NCI-H526 treated with DMSO at 0.1 percent for 48 hours (cell line): ENCODE measurements around the gene SLC8A1.
A peak's percentile ranks its signal among the peaks of the same experiment; 100 is the strongest.

ENCODE experiments used
- DNase-seq: peaks from one replicate; lab custom pipeline; 2025; lab: John Stamatoyannopoulos, UW

The SLC8A1 gene

GRCh38 chr2:40273734-40274182 is 178.1 kb downstream of the SLC8A1 start:
- DNase-seq, result no peak

DNA sequence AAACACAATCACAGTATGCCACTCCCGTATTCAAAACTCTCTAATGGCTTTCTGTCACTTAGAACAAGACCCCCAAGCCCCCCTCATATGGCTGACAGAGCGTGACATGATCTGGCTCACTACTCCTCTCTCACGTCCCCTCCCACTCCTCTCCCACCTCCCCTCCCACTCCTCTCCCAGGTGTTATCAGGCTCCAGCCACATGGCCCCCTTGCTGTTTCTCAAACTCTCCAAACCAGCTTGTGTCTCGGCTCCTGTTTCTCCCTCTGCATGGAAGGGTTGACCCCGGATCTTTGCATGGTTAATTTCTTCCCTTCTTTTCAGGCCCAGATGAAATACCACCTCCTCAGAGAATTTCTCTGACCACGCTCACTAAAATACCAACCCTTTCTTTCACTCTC is 180.8 kb downstream of the SLC8A1 start:
- DNase-seq, result no peak

GRCh38 chr2:40270372-40270771 is 181.5 kb downstream of the SLC8A1 start:
- no peak for DNase-seq

DNA sequence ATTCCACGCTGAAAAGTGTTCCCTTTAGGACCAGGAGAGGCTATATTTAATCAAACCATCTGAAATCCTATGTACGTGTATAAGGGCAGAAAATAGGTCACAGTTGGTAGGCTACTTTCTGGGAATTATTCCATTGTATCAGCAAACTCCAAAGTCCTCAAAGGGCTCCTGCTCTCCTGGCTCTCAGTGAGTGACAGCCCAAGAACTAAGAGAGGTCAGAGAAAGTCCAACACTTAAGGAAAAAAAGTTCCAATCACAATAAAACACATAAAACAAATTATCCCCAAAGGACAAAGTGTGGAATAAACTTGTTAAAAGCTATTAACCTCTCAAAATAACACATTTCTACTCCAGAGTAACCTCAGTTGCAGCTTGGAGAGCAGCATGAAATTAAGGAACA is 183.3 kb downstream of the SLC8A1 start:
- DNase-seq, result no peak

DNA sequence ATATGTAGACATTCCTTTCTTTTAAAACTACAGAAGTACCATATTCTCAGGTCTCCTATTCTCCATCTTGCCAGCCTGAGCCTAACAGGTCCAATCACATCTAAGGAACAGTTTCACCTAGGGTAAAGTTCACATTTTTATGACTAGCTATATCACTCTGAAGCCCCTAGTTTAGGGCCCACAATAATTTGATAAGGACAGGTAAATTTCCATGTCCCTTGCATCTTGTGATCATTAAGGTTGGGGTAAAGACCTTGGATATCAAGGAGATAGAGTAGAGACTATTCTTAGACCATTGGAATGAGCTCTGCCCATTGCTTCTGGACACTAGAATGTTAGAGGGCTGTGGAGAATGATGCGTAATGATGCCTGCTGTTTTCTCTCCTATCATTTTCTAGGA is 185.7 kb downstream of the SLC8A1 start:
- no peak for DNase-seq

DNA sequence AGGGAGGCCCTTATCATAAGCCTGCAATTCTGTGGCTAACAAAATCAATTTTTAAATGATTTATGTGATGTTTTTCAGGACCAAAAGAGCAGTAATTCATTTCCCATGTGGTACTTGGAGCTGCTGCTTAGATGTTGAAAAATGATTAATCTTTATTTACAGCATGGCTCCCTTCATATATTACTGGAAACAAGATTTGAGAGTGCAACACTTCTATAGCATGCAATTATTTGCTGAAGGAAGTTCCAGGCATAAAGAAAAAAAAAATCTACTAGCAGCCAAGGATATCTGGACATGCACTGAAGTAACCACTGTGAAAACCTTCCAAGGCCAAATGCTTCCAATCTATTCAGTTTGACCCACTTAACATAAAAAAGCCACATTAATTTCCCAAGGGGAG is 186.3 kb downstream of the SLC8A1 start:
- DNase-seq, result no peak

DNA sequence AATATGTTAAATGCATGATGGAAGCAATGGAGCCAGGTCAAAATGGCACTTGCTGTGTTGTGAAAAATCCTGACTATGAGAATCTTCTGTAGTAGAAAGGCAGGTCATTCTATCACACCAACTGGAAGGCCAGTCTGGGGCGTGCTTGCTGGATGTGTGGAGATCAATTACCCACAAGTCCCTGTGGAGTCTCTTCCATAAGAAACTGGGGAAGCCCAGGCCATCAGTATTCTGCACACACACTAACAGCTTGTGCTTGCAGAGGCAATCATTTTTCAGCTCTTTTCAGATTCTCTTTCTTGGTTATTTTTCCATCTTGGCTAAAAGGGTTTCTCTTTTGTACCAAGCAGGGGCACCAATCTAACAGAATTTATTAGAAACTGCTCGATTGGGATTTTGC is 190.8 kb downstream of the SLC8A1 start:
- no peak for DNase-seq

DNA sequence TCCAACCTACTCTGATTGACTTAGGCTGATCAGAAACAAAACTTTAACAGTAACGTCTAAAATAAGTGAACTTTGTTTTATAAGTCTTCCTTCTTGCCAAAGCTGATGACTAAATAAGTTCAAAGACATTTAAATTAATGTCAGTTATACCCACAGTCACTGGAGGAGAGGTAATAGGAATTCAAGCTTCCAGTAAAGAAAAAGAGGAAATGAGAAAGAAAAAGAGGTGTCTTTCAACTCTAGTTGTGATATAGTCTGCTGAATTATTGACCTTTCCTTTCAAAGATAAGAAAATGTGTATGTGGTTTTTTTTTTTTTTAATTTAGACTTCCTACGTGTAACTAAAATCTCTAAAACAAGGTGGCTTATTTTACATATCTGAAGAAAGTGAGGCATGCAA is 191.5 kb downstream of the SLC8A1 start:
- DNase-seq, result no peak

- no peak for DNase-seq
Measured at GRCh38 chr2:40259900-40260299, 192.0 kb downstream of the SLC8A1 start.

DNA sequence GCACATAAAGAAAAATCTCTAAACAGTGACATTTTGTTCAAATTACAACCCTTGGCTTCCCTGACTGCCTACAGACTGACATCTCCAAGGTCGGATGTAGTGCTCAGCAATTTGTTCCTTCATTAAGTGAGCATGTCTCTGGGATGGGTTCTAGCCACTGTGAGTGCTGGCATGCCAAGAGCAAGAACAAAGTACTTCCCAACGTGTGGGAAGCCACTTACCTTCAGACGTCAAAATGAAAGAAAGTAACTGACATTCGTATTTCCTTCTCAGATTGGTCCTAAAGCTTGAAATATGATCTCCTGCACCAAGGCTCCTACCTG is 193.8 kb downstream of the SLC8A1 start:
- DNase-seq, result no peak

DNA sequence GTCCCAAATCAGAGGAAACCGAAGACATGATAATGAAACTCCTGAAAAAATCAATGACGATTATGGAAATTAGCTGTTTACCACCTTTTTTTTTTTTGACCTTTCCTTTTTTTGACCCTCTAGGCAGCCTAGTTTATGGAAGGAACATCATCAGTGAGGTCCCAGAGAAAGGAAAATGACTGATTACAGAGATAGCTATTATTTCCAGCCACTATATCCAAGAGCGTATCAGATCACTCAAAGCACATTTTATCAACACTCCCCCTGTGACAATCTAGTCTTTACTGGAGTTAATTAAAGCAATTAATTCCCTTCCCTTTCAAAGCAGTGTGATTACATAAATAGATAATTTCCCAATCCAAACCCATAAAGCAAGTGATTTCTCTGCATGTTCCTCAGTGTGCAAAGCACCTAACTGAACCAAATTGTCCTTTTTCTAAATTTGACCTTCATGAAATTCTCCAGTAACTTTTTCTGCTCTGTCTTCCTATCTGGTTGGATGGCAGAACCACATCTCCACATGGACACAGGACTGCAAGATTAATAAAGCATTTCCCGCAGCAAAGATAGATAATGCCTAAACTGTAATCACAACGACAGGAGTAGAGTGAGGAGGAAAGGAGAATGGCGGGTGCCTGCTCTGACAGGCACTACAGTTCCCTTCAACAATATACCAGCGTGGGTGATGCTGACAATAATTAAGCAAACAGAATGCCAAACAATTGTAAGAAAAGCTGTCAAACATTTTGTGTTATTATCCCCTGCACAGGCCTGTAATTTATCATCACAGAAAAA is 194.4 kb downstream of the SLC8A1 start:
- DNase-seq, result no peak

DNA sequence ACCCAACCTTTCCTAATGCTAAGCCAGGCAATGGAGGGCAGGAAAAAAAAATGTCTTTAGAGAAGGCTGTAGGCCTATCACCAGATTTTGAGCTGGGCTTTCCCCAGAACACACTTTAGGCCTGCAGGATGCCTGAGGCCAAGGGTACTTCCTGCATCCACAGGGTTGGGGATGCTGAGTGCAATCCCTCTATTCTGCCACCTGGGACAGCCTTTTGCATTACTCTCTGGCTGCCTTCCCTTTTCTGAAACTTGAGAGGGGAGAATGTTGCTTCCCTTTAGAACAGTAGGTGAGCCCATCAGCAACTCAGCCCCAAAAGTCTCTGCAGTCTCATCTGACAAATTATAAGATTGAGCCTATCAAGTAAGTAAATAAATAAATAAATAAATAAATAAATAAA is 195.2 kb downstream of the SLC8A1 start:
- DNase-seq, result no peak

- DNase-seq, result no peak
Measured at GRCh38 chr2:40256008-40256407, 195.9 kb downstream of the SLC8A1 start.

DNA sequence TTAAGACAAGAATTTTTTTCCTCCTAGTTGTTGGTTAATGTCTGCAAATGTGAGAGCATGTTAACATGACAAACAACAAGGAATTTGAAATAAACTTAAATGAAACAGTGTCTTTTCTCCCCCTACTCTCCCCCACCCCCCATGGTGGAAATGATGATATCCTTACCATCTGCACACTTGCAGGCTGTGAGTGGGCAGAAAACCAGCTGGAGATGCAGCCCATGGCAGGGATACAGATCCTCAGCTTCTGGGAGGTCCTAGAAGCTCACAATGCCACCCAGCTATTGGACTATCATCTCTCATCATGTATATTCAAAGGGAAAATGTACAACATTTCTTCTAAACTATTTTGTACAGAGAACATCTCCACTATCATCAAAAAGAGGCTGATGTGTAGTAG is 196.8 kb downstream of the SLC8A1 start:
- DNase-seq, result no peak

- no peak for DNase-seq
Measured at GRCh38 chr2:40254611-40255010, 197.3 kb downstream of the SLC8A1 start.

GRCh38 chr2:40251137-40251536 is 200.8 kb downstream of the SLC8A1 start:
- DNase-seq, result peak; percentile 11

GRCh38 chr2:40249577-40249976 is 202.3 kb downstream of the SLC8A1 start:
- DNase-seq, result no peak

DNA sequence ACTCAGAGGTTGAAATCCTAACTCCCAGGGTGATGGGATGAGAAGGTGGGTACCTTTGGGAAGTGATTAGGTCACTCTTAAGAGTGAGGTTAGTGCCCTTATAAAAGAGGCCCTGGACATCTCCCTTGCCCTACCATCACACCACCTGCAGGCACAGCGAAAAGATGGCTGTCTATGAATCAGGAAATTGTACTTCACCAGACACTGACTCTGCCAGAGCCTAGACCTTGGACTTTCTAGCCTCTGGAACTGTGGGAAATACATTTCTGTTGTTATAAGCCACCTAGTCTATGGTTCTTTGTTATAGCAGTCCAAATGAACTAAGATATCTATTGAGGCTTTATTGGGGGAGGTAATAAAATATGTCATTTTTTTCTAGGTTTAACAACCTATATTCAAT is 203.6 kb downstream of the SLC8A1 start:
- no peak for DNase-seq

GRCh38 chr2:40244675-40245074 is 207.2 kb downstream of the SLC8A1 start:
- DNase-seq, result peak; percentile 15

DNA sequence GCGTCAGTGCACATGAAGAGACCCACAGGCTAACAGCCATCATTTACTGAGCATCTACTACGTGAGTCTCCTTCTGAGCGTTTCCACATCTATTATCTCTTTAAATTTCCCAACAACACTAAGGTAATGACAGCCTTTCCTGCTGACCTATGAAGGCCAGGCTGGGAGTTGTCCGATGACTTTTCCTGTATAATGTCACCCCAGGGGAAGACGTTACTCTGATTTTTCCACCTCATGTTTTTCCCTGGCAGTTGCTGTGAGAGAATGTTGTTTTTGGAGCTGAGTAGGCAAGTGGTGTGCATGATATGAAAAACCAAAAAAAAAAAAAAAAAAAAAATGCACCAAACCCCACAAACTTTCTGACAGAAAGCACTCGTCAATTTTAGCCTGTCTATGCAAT is 207.6 kb downstream of the SLC8A1 start:
- DNase-seq, result no peak

DNA sequence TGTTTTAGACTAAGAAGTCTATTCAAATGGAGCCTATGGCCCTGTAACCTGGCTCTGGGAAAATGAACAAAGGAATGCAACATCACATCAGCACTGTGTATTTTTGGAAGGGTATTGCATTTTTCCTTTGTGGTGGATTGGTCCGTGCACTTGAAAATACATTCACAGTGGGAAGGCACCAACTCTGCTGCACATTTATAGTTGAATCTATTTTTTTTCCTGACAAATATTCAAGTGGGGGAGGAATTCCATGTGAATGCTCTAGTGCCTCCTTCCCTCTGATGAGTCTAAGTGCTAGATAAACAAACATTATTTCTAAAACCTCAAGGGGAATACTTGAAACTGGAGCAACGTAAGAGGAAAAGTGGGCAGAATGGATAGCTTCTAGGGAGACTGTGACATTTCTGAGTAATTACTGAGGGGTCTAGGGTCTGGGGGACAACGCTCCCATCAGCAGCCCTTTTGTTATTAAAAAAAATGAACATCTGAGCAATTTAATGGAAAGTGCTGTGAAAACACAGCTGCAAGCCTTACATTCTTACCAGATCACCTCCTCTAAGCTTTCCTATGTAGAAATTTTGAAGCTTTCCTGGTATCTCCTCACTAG is 208.2 kb downstream of the SLC8A1 start:
- DNase-seq, result no peak

DNA sequence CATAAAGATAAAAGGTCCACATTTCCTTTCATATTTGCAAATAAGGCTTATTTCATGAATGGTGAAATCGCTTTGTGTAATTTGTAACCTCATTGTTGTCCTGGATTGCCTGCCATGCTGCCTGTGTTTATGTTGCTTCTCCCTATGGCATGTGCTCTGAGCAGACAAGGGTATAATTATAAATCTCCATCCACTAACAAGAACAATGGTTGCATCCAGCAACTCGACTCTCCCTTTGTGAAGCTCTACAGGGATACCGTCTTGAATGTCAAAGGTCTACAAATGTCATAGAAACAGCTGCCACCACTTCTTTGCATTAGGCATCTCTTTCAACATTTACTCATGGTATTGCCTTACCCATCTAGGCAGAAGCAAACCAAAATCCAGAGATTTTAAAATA is 209.6 kb downstream of the SLC8A1 start:
- no peak for DNase-seq

- DNase-seq, result no peak
Measured at GRCh38 chr2:40240070-40240469, 211.8 kb downstream of the SLC8A1 start.
